ENCODE results near the gene MMP13.
"Not testable (repeated sequence)": the region's sequence is repeated elsewhere in the genome, so short reads cannot be mapped to it uniquely, and the experiment has no call there.

Gene MMP13

GRCh38 chr11:102935514-102935913 lies 20.0 kb downstream of the MMP13 start:
- no peak for DNase-seq

GRCh38 chr11:102934735-102935134 lies 20.8 kb downstream of the MMP13 start:
- DNase-seq = no peak

- DNase-seq = no peak
Observed at GRCh38 chr11:102933627-102934026, 21.9 kb downstream of the MMP13 start.

- DNase-seq = peak; percentile 49
Observed at GRCh38 chr11:102932678-102933077, 22.9 kb downstream of the MMP13 start.

- DNase-seq = no peak
Observed at GRCh38 chr11:102930451-102930850, 25.1 kb downstream of the MMP13 start.

GRCh38 chr11:102929972-102930371 lies 25.6 kb downstream of the MMP13 start:
- DNase-seq = no peak

- no peak for DNase-seq
Observed at GRCh38 chr11:102929166-102929565, 26.4 kb downstream of the MMP13 start.

- DNase-seq = no peak
Observed at GRCh38 chr11:102928247-102928646, 27.3 kb downstream of the MMP13 start.

- peak; percentile 15 for DNase-seq
Observed at GRCh38 chr11:102927624-102927990, 27.9 kb downstream of the MMP13 start.

GRCh38 chr11:102926961-102927623 lies 28.4 kb downstream of the MMP13 start:
- no peak for DNase-seq

GRCh38 chr11:102926517-102926916 lies 29.0 kb downstream of the MMP13 start:
- no peak for DNase-seq

- no peak for DNase-seq
Observed at GRCh38 chr11:102925988-102926387, 29.5 kb downstream of the MMP13 start.

GRCh38 chr11:102924851-102925380 lies 30.6 kb downstream of the MMP13 start:
- DNase-seq = peak; percentile 27

- DNase-seq = no peak
Observed at GRCh38 chr11:102921587-102922220, 33.8 kb downstream of the MMP13 start.

GRCh38 chr11:102920118-102920684 lies 35.3 kb downstream of the MMP13 start:
- DNase-seq = no peak

GRCh38 chr11:102915044-102915375 lies 40.5 kb downstream of the MMP13 start:
- DNase-seq = no peak

- DNase-seq = peak; percentile 68
Observed at GRCh38 chr11:102914238-102915043, 41.1 kb downstream of the MMP13 start.

GRCh38 chr11:102912482-102912830 lies 43.1 kb downstream of the MMP13 start:
- DNase-seq = no peak

- no peak for DNase-seq
Observed at GRCh38 chr11:102911758-102912481, 43.6 kb downstream of the MMP13 start.

- DNase-seq = peak; percentile 15
Observed at GRCh38 chr11:102905848-102906247, 49.7 kb downstream of the MMP13 start.

- DNase-seq = not testable (repeated sequence)
Observed at GRCh38 chr11:102903895-102904294, 51.6 kb downstream of the MMP13 start.

- peak; percentile 7 for DNase-seq
Observed at GRCh38 chr11:102900346-102900745, 55.2 kb downstream of the MMP13 start.

All from fibroblast of skin of scalp (primary cell).